ENCODE measurements around the gene WDR7.

GRCh38 chr18:56696966-56697365 lies 45.8 kb downstream of the WDR7 start:
- TF ChIP-seq POLR2AphosphoS5 (IDR thresholded peaks at IDR 0.05) (no peak), CTCF (IDR thresholded peaks at IDR 0.05) (no peak), POLR2A (IDR thresholded peaks at IDR 0.05) (no peak), EP300 (IDR thresholded peaks at IDR 0.05) (no peak)
